Cerebellar cortex (tissue), 1 donor: ENCODE measurements around the gene CAP2.
A peak's percentile ranks its signal among the peaks of the same experiment; 100 is the strongest.
"Not testable (repeated sequence)": the region's sequence is repeated elsewhere in the genome, so short reads cannot be mapped to it uniquely, and the experiment has no call there.

Experiments
- DNase-seq: peaks from one replicate; pipeline ENCODE4 v3.0.0-alpha.2; 2015; ENCODE audit warnings: low spot score

The CAP2 gene

DNA sequence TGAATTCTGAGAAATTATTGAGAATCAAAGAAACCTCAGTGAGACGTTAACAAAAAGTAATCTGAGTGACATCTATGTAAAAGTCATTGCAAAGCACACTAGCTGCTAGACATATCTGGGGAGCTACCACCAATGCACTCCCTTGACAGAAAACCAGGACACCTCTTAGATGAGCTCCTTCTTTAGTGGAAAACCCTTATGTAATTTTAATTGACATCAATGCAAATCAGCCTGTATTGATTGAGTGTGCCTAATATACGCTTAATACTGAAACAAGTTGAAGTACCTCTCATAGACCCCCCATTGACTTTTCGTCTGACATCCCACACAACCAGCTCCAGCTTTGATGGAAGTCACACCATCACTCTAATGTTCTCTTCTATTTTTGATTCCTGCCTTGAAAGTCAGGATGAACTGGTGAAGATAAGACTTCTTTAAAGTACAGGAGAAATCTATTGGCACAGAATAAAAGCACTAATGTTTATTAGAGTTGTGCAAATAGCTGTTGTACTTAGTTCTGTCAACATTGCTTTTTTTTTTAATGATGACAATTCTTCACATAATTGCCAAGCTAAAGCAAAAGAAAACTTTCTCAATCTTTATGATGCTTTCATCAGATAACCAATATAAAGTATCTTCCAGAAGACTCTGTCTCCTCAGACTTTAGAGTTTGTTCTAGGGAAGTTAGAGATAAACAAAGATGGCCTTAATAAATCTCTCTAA lies 108.7 kb downstream of the CAP2 start:
- no peak for DNase-seq

DNA sequence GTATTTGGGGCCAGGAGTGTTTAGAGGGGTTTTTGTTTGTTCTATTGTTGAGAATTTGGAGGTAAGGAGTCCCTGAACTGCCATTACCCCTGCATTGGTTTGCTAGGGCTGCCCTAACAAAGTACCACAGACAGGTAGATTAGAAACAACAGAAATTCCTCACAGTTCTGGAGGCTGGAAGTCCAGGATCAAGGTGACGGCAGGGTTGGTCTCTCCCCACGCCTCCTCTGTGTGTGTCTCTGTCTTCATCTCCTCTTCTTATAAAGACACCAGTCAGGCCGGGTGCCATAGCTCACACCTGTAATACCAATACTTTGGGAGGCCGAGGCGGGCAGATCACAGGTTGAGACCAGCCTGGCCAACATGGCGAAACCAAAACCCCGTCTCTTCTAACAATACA lies 109.7 kb downstream of the CAP2 start:
- no peak for DNase-seq

DNA sequence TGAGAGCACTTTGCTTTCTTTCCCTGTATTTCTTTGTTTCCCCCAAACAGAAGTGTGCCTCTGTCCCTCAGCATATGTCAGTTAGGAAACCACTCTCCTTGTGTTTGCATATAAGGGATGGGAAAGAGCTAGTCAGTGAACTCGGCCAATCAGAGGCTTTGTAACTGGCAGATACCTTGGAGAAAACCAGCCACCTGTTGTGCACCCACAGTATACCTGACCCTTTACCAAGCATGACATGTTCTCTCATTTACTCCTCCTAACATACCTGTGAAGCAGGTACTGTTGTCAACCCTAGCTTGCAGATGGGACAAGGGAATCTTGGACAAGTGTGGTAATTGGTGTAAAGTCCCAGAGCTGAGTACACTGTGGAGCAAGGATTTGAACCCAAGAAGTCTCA lies 110.6 kb downstream of the CAP2 start:
- no peak for DNase-seq

DNA sequence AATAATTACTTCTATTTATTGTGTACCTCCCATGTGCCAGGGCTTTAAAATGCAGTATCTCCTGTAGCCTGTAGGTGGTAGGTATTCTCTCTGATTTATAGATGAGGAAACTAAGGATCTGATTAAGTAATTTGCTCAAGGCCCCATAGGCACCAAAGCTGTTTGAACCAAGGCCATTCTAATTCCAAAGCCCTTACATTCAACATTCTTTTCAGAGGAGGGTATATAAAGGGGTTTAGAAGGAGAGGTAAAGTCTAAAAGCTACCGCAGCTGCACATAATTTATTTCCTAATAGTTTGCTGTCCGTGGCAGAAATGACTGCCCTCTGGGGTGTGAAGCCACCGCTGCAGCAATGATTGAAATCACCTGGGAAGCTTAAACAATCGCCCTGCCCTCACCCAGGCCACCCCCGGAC lies 111.7 kb downstream of the CAP2 start:
- DNase-seq: peak; percentile 3

DNA sequence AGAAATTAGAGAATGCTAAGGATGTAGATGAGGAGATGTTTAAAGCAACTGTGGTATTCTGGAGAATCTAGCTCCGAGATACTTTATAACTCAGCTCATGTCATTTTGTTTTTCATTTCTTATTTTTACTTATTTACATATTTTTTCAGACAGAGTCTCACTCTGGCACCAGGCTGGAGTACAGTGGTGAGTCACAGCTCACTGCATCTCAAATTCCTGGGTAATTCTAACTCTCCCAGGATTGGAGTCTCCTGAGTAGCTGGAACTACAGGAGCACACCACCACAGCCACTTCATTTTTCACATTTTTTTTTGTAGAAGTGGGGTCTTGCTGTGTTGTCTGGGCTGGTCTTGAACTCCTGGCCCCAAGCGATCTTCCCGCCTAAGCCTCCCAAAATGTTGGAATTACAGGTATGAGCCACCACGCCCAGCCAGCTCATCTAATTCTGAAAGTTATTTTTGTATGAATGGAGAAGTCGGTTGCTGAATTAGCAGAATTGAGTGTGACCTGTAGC lies 112.4 kb downstream of the CAP2 start:
- no peak for DNase-seq

DNA sequence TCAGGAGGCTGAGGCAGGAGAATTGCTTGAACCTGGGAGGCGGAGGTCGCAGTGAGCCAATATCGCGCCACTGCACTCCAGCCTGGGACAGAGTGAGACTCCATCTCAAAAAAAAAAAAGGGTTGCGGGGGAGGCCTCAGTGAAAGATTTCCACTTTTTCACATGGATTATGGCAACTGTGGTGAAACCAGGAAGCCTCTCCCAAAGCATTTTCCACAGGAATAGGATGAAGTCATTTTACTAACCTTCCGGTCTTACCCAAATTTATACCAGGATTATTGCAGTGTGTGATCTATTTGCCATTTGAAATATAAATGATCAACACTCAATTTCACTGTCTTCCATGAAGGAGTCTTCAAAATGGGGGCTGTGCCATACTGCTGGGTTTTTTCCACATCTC lies 113.1 kb downstream of the CAP2 start:
- no peak for DNase-seq

DNA sequence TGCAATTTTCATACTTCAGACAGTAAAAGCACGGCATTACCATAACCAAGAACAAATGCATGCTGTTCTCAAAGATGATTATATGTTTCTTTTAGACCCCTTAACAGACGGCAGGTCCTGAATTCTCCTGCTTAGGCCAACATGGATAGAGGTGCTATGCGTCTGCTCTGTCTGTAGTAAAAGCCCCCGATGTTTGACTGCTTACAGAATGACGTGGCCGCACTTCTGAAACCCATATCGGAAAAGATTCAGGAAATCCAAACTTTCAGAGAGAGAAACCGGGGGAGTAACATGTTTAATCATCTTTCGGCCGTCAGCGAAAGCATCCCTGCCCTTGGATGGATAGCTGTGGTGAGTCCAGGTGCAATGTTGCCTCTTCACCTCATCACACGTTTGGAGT lies 113.6 kb downstream of the CAP2 start:
- DNase-seq: no peak

DNA sequence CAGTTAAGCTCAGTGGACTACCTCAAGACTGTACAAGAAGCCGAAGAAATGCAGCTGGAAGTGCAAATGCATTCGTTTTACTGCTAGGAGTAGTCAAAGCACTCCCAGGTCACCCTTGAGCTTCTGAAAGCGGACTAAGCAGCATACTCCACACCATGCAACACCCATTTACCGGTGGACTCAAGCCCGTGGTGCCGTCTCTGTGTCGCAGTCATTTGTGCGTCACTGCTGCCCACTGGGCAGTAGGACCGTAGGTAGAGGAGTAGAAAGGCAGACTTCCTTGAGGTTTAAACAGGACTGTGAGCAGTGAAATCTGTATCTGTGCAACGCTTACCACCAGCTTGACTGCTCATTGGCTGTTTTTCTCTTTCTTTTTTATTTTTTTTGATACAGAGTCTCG lies 117.7 kb downstream of the CAP2 start:
- DNase-seq: no peak

DNA sequence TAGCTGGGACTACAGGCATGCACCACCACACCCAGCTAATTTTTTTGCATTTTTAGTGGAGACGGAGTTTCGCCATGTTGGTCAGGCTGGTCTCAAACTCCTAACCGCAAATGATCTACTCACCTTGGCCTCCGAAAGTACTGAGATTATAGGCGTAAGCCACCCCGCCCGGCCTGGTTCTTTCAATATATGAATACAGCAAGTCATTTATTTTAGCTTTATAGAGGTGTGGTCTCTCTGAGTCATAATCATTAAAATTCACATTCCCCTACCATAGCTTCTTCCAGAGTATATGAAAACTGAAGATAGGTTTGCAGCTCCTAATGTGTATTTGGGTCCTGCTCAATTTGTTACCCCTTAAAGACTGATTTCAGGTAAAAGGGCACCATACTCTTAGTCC lies 118.2 kb downstream of the CAP2 start:
- no peak for DNase-seq

DNA sequence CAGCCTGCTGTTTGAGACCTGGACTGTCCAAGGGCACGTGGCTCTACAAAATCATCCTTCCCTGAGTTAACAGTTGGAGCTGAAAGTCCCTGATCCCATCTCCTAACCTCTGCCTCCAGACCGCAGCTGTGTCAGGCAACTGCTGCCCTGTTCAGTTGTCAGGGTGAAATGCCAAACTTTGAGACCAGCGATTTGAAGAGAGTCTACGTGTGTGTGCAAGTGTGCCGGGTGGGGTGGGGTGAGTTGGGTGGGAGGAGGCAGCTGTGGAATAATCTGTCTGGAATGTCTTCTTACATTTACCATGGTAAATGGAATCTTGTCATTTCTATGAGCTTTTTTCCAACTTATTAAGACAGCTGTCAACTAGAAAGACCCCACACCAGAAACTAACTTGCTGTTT lies 125.7 kb downstream of the CAP2 start:
- DNase-seq: no peak

DNA sequence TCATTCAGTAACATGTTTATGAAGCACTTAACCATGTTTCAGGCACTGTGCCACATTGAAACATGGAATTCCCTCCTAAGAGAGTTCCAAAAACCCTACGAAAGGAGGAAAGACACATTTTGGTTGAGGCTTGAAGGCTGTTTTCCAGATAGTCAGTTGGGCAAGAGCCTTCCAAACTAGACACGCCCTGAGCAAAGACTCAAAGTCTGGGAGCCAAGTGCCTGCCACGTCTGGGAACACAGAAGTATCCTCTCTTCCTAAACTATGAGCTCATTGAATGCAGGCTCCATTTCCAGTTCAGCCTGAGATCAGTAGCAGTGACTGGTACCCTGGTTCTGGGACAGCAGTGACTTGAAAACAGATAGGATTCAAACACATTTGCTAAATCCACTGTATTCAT lies 132.2 kb downstream of the CAP2 start:
- no peak for DNase-seq

DNA sequence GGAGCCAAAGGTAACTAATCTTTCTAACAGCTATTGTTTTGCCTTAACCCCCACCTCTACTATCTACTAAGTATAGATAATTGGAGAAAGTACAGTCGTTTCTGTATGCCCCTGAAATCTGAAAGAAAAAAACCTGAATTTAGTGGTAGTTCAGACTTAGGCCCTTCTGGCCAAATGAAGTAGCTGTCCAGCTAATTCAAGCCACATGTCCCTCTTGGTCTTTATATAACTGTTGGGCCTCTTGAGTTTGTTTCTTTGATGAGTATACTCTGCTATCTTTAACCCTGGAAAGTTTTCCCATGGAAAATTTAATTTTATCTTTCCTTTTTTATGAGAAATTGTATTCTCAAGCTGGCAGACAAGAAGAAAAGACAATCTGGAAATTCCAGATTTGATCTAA lies 133.7 kb downstream of the CAP2 start:
- DNase-seq: no peak

DNA sequence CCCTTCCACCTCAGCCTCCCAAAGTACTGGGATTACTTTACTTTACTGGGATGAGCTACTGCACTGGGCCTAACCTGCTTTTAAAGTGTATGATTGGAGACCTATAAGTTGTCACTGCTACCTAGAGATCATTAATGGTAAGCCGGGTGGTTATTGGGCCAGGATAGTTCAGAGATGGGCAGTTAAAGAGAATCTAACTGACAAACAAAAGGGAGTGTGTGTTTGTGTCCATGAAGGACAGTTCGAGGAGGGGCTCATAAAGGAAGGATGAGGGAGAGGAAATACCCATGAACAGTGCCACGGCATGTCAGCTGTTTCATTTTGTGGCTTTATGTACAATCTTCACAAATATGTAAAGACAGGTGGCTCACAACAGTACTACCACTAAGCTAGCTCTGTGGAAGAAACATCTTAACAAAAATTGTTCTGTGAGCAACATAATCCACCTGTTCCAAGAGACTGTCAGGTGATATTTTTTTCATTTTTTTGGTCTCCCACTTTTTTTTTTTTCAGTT lies 137.0 kb downstream of the CAP2 start:
- no peak for DNase-seq

DNA sequence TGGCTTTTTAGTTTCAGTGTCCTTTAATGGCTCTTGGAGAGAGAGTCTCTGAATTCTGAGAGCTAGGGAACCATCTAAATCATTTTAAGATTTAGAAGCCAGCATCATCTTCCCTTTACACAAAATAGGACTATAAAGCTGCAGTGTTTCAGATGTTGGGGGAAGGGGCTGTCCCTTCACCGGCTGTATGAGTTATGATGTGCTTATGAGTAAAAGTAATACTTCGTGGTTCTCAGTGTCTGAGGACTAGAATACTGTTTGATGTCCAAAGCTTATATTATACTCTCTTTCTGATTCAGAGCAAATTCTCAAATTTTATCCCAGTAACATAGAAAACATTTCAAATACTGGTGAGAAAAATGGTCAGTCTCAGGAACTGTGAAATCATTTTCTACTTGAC lies 143.2 kb downstream of the CAP2 start:
- DNase-seq: no peak

DNA sequence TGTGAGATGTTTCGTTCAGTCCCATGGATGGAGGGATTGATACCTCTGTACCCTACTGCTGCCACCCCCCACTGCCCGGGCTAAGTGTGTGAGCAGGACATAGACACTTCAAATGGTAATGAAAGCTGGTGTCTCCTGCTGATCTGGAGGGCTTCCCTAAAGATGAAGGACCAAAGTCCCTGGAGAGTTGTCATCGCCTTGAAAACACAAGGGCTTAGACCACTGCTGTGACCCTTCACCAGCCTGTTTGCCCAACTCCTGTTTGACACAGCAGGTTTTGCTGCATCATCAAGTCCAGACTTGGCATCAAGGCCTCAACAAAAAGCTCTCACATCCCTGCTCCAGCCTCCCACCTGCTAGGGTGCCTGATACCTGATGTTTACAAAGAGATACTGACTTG lies 148.8 kb downstream of the CAP2 start:
- DNase-seq: no peak

DNA sequence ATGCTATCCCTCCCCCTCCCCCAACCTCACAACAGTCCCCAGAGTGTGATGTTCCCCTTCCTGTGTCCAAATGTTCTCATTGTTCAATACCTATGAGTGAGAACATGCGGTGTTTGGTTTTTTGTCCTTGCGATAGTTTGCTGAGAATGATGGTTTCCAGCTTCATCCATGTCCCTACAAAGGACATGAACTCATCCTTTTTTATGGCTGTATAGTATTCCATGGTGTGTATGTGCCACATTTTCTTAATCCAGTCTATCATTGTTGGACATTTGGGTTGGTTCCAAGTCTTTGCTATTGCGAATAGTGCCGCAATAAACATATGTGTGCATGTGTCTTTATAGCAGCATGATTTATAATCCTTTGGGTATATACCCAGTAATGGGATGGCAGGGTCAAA lies 152.3 kb downstream of the CAP2 start:
- DNase-seq: not testable (repeated sequence)

DNA sequence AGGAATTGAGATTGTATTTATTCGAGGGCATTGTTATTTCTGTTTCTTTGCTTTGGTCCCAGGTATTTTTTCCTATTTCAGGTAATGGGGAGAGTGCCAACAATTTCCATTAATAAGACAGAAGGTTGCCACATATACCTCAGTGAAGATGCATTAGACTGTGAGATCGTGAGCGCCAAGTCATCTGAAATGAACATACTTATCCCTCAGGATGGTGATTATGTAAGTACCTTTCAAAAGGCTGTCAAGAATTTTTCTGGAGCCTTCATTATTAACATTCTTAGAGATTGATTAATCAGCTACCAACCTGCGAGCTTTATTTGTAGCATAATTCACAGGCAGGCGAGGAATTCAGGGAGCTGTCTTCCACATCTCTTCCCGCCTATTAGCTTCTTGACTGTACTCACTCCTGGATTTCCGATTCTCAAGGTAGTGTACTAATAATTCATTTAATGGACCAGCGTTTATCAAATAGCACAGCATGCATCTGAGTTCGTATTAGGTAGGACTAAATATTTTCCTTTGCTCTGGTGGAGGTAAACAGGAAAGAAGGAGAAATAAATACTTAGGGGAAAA lies 158.1 kb downstream of the CAP2 start:
- DNase-seq: no peak

DNA sequence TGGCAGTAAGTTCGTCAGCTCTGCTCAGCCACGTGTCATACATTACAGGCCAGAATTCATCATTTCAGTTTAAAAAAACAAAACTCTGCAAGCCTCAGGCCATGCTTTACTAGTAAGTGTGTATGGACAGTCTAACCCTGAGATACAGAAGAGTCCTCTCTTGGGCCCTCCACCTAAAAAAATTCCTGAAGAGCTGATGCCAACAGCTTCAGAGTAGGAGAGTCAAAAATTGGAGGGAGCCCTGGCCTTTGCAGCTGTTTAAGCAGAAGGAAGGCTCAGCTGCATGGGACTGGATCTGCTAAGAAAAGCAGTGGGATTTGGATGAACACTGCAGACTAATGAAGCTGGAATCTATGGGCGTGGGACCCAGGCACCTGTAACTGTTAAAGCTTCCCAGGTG lies 159.5 kb downstream of the CAP2 start:
- DNase-seq: no peak

DNA sequence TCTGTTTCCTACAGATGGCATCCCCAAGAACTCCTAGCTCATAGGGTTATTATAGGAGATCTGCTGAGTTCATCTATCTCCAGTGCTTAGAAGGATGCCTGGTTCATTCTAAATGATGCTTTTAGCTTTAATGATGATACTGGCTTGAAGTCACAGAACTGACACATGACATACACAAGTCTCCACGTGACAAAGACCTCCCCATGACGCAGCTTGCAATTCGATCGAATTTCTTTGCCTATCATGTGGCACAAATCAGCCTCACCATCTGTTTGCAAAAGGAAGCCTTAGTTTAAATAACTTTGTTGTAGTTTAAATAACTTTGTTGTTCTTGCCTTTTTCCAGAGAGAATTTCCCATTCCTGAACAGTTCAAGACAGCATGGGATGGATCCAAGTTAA lies 162.6 kb downstream of the CAP2 start:
- DNase-seq: no peak

DNA sequence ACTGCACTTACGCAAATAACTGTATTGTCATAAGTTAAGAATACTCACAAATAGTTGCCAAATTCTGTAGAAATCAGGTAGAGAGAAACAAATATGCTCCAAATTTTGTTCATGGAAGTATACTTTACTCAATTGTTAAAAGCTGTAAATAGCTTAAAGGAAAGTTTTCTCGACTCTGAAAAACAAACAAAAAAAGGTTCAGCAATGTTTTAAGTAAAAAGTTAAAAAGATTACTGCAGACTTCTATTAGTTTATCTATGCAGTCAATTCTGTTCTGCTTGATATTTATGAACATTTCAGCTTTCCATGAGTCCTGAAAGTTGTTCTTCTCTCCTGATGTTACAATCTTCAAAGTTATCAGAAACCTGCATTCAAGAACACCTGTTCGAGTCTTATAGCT lies 169.2 kb downstream of the CAP2 start:
- no peak for DNase-seq

DNA sequence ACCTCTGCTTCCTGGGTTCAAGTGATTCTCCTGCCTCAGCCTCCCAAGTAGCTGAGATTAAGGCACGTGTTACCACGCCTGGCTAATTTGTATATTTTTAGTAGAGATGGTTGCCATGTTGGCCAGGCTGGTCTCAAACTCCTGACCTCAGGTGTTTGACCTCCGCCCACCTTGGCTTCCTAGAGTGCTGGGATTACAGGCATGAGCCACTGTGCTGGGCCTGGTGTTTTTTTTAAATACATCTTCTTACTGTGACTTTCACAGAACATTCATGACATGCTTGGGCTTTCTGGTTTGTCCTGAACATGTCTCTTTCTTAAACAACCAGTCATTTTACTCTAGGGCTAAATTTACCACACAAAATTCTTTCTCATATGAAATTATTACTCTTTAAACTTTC lies 172.0 kb downstream of the CAP2 start:
- no peak for DNase-seq

DNA sequence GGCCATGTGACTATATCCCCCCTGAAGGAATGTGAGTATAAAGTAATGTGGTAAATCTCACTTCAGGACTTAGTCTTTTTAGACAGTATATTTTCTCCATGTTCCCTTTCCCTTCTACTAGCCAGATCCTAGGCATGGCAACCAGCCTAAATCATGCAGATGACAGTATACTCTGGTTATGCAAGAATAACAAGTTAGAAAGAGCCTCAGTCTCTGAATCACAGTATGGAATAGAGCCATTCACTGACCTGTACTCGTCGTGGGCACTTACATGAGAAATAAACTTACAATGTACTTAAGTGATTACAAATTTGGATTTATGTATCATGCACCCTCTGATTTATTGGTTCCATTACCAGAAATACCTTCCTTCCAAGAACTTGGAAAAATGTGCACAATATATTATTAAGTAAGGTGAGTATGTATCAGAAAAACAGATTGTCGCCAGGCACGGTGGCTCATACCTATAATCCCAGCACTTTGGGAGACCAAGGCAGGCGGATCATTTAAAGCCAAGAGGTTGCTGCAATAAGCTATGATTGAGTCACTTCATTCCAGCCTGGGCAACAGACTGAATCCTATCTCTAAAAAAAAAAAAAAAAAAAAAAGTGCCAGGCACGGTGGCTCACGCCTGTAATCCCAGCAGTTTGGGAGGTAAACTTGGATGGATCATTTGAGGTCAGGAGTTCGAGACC lies 181.6 kb downstream of the CAP2 start:
- DNase-seq: no peak

DNA sequence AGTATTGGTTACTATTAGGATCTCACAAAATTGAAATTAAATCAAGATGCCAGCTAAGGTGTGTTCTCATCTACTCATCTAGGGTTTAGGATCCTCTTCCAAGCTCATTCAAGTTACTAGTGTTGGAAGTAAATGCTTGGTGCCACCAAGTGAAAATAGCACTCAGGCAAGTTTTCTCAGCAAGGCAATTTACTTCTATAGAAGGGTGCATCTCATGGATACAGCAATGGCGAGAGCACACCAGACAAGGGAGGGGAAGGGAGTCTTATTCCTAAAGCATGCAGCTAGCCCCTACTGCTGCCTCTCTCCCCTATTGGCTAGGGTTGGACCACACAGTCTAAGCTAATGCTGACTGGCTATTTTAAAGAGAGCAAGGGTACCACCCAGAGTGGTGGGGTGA lies 183.7 kb downstream of the CAP2 start:
- no peak for DNase-seq
